Prostate gland (tissue), 2 donors: ENCODE data around the gene NKX3-2. TPM values are rescaled to one million over a fixed set of nuclear protein-coding genes. Genes with fewer than 3 reads are reported as not detected.

Experiments used
- DNase-seq: peaks from one replicate; pipeline ENCODE4 v3.0.0-alpha.2; 2019; ENCODE audit warnings: low spot score
- H3K27ac ChIP-seq, 2 donors: fragments of 200-600 bp; sonication (generic); 2 replicates each; pipeline ENCODE4 v1.5.1; 2017 to 2019
- H3K27me3 ChIP-seq: fragments of 200-600 bp; sonication (generic); replicated peaks from 2 replicates; pipeline ENCODE4 v1.5.1; 2019; ENCODE audit not compliant: insufficient read depth
- H3K36me3 ChIP-seq, 2 donors: fragments of 200-600 bp; sonication (generic); 1 replicate in 1 of 2; 2 replicates in 1 of 2; pipeline versions ENCODE4 v1.5.1 to v1.8.1; 2017 to 2019
- H3K4me1 ChIP-seq: fragments of 200-600 bp; sonication (generic); replicated peaks from 2 replicates; pipeline ENCODE4 v1.5.1; 2019
- H3K4me3 ChIP-seq, 2 donors: fragments of 200-600 bp; sonication (generic); 2 replicates each; pipeline ENCODE4 v1.5.1; 2017 to 2019
- H3K9me3 ChIP-seq: fragments of 200-600 bp; sonication (generic); 2 replicates; pipeline ENCODE4 v1.5.1; 2017
- CTCF ChIP-seq, 4 experiments: fragments of 200-600 bp in 2 of 4; fragments of 450-650 bp in 2 of 4; sonication (generic) in 2 of 4; IDR thresholded peaks; 1 replicate in 3 of 4; 2 replicates in 1 of 4; pipeline ENCODE4 v1.5.1; 2016 to 2019; ENCODE audit warnings: antibody characterized with exemption in 4 of 4, mild to moderate bottlenecking in 2 of 4, moderate library complexity in 2 of 4
- POLR2A ChIP-seq: fragments of 450-650 bp; IDR thresholded peaks from one replicate; pipeline ENCODE4 v1.6.1; 2016; ENCODE audit warnings: antibody characterized with exemption, mild to moderate bottlenecking
- POLR2AphosphoS5 ChIP-seq: sonication (generic); formaldehyde crosslinking; IDR thresholded peaks from one replicate; pipeline ENCODE4 v1.6.1; 2017; ENCODE audit warnings: antibody characterized with exemption
- WGBS: methylation state at CpG from one replicate; pipeline ENCODE4 v1.1.5; 2018; 5-methylcytosine and 5-hydroxymethylcytosine counted together
- intact Hi-C: fragments of 100-400 bp; cut with DNase I; formaldehyde crosslinking; loops from one replicate; pipeline ENCODE4 v1.14.2; 2022
- total RNA-seq, 2 donors: library from RNA; depleted of rRNA; stranded (reverse); fragments of >200 nt; gene quantifications; one replicate each; pipeline ENCODE4 v1.1.0, GENCODE V29; 2016

Gene NKX3-2
- total RNA-seq, 2 donors from 2014 or later = 0.36 TPM; not detected in 1

GRCh38 chr4:13546142-13546940 lies 2.0 kb upstream of the NKX3-2 start:
- Histone ChIP-seq H3K27me3 (peaks cover 33% of the 10 kb centered on the region), H3K36me3 (no peaks in the 10 kb centered on the region), H3K4me1 (no peaks in the 10 kb centered on the region), H3K9me3 (no peaks in the 10 kb centered on the region), H3K4me3 (no peak overlapping the region), H3K27ac (no peak overlapping the region)
- DNase-seq = no peak
- WGBS = 16% methylated on average over 18 of the region's 18 CpGs
- intact Hi-C loops = loop anchor here (5.0 kb wide), 1 partner anchor 694 kb away; no protein-coding TSS in a partner anchor
- TF ChIP-seq CTCF (IDR thresholded peaks at IDR 0.05) (no peak), POLR2AphosphoS5 (no peak), POLR2A (no peak)

GRCh38 chr4:13545394-13545808 lies 1.1 kb upstream of the NKX3-2 start:
- H3K9me3 ChIP-seq = no peaks in the 10 kb centered on the region
- DNase-seq = no peak
- TF ChIP-seq CTCF (IDR thresholded peaks at IDR 0.05) = no peak
- TF ChIP-seq POLR2AphosphoS5 = no peak
- no peak for TF ChIP-seq POLR2A
- peaks cover 43% of the 10 kb centered on the region for H3K27me3 ChIP-seq
- intact Hi-C loops = loop anchor here (5.0 kb wide), 1 partner anchor 693 kb away; no protein-coding TSS in a partner anchor
- H3K27ac ChIP-seq = no peak overlapping the region
- no peaks in the 10 kb centered on the region for H3K4me1 ChIP-seq
- 15% methylated on average over 8 of the region's 8 CpGs for WGBS
- no peaks in the 10 kb centered on the region for H3K36me3 ChIP-seq
- H3K4me3 ChIP-seq = no peak overlapping the region

GRCh38 chr4:13544606-13545393 lies 492 bp upstream of the NKX3-2 start:
- peaks cover 49% of the 10 kb centered on the region for H3K27me3 ChIP-seq

GRCh38 chr4:13543032-13543838 lies 1.1 kb downstream of the NKX3-2 start:
- no peak overlapping the region for H3K27ac ChIP-seq
- intact Hi-C loops = no loop called here
- DNase-seq = no peak
- no peak for TF ChIP-seq POLR2AphosphoS5
- no peak for TF ChIP-seq CTCF (IDR thresholded peaks at IDR 0.05)
- no peak for TF ChIP-seq POLR2A
- peak overlapping the region; percentile 39 to 41 for H3K4me3 ChIP-seq
- no peaks in the 10 kb centered on the region for H3K4me1 ChIP-seq
- no peaks in the 10 kb centered on the region for H3K9me3 ChIP-seq
- H3K36me3 ChIP-seq = no peaks in the 10 kb centered on the region
- peaks cover 58% of the 10 kb centered on the region for H3K27me3 ChIP-seq
- WGBS = 61% methylated on average over 26 of the region's 30 CpGs

More at GRCh38 chr4:13544606-13545393, 492 bp upstream of the NKX3-2 start:
- peak; percentile 38 for TF ChIP-seq POLR2AphosphoS5
- no peak for TF ChIP-seq CTCF (IDR thresholded peaks at IDR 0.05)
- Histone ChIP-seq H3K27ac (peak overlapping the region in 1 of 2 donors; percentile 1), H3K36me3 (no peaks in the 10 kb centered on the region), H3K9me3 (no peaks in the 10 kb centered on the region), H3K4me3 (peak overlapping the region; percentile 39 to 41), H3K4me1 (no peaks in the 10 kb centered on the region)
- intact Hi-C loops = loop anchor here (5.0 kb wide), 1 partner anchor 692 kb away; no protein-coding TSS in a partner anchor
- DNase-seq = peak; percentile 39
- WGBS = under 1% methylated on average over 52 of the region's 54 CpGs
